HG02642 (cell line): ENCODE results near the gene CRYAB.
A peak's percentile ranks its signal among the peaks of the same experiment; 100 is the strongest.
"Not testable (repeated sequence)": the region's sequence is repeated elsewhere in the genome, so short reads cannot be mapped to it uniquely, and the experiment has no call there.

ENCODE experiments used
- ATAC-seq: cut with Tn5 transposase; IDR thresholded peaks from one replicate; pipeline ENCODE4 v1.9.1; 2021; ENCODE audit warnings: mild to moderate bottlenecking; ENCODE audit not compliant: unreplicated experiment, poor library complexity

CRYAB gene

DNA sequence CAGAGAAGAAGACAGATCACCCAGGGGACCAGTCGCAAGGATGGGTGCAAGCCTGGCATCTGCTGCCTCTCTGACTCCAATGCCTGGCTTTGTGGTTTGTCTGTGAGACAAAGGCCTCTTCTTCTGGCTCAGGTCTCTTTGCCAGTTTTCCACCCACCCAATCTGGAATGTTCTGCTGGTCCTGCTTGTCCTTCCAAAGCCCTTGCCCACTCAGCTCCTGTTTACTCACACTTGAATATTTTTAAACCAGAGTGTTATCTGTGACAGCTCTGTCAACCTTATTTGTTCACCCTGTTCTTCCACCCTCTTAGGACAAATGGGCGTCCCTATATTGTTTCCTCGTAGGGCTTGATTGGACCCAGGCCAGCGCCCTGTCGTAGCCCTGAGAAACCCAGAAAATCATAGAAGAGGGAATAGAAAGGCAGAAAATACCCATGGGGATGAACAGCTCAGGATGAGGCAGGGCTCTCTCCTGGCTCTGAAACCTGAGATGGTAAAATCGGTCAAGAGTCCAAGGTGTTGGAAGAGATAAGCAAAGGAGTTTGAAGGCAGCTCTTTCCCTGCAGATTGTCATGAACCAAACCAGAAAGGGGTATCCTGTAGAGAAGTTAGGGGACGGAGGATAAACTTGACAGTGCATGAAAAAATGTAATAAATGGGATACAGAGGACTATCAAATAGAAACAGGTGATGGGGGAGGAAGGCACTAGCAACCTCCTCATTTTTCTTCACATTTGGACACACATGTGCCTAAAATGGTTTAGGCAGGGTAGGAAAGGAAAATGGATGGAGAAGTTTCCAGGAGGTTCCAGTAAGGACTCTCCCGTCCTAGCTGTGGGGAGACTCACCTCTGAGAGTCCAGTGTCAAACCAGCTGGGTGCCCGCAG lies 651 bp downstream of the CRYAB start:
- ATAC-seq: no peak

DNA sequence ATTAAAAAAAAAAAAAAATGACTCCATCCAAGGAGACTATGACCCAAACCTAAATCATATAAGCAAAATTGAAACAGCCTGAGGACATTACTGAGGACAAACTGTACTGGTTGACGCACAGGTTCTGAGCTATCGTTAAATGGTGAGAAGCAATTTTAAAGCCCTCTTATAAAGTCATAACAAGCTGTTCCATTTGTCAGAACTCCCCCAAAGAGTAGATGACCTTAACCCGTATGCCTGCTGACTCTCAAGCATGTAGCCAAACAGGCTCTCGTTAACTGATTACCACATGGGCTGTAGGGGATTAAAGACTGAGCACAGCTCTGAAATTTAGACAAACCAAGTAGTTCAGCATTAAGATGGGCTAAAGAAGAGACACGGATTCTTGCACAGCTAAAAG lies 2.2 kb downstream of the CRYAB start:
- no peak for ATAC-seq

DNA sequence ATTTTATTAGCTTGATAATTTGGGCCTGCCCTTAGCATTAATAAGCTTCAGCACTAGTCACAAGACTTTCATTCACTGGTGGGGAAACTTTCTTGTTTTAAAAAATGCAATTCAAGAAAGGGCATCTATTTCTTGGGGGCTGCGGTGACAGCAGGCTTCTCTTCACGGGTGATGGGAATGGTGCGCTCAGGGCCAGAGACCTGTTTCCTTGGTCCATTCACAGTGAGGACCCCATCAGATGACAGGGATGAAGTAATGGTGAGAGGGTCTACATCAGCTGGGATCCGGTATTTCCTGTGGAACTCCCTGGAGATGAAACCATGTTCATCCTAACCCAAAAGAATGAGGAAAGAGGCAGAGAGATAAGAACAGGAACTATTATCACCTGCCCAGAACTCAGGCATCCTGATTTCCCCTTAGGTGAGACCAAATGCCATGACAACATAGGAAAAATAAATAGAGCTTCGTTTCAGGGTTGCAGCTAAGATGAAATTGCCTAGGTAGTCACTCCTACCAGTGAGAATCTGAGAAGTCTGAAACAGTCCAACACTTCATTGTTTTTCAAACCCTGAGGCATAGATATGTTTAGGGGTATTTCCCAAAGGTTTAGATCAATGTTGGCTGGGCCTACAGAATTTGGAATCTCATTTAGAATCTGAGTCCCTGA lies 2.8 kb downstream of the CRYAB start:
- no peak for ATAC-seq

DNA sequence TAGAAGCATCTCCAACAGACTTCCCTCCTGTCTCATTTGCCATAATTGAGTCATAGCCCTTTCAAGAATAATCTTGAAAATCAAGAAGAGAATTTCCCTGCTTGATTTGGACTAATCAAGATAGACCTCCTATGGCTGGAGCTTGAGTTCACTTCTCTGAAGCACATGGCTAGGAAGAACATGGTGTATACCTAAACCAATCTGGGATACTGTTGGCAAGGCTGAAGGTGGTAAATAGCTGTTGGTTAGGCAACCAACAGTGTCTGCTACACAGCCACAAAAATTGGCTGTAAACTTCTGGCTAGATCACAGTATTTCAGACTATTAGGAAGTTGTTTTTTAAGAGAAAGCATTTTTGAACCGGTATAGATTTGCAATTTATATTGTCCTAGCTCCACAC lies 4.9 kb downstream of the CRYAB start:
- no peak for ATAC-seq

DNA sequence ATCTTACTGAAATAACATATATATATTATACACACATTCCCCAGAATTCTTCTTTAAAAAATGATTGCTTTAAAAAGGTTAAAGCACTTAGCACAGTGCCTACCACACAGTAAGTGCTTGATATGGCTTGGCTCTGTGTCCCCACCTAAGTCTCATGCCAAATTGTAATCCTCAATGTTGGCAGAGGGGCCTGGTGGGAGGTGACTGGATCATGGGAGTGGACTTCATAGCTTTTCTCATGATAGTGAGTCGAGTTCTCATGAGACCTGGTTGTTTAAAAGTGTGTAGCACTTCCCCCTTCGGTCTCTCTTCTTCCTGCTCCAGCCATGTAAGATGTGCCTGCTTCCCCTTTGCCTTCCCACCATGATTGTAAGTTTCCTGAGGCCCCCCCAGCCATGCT lies 6.2 kb downstream of the CRYAB start:
- no peak for ATAC-seq

DNA sequence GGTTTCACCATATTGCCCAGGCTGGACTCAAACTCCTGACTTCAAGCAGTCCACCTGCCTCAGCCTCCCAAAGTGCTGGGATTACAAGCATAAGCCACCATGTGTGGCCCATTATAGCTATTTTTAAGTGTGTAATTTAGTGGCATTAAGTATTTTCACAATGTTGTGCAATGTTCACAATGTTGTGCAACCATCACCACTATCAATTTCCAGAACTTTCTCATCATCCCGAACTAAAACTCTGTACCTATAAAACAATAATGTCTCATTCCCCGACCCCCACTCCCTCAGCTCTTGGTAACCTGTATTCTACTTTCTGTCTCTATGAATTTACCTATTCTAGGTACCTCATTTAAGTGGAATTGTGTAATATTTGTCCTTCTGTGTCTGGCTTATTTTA lies 24.7 kb downstream of the CRYAB start:
- ATAC-seq: no peak

DNA sequence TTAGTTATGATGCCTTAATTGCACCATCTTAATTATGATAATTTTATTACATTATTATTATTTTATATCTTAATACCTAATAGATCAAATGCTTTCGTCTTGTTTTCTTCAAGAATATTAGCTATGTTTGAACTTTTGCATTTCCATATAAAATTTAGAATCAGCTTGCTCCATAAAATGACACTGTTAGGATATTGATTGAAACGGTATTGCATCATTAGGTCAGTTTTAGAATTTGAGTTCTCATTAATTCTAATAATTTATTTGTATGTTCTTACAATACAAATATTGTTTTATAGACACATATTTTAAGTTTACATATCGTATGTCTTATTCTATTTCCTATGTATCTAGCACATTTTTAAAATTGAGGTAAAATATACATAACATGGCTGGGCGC lies 25.5 kb downstream of the CRYAB start:
- no peak for ATAC-seq

DNA sequence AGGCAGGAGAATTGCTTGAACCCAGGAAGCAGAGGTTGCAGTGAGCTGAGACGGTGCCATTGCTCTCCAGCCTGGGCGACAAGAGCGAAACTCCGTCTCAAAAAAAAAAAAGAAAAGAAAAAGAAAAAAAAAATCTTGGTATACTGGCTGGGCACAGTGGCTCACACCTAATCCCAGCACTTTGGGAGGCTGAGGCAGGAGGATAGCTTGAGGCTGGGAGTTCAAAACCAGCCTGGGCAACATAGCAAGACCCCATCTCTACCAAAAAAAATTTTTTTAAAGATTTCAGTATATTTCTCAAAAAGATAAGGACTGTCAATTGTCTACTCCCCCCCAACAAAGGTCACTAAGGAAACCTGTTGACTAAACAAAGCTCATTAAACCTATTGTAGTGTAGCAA lies 26.5 kb downstream of the CRYAB start:
- ATAC-seq: not testable (repeated sequence)

DNA sequence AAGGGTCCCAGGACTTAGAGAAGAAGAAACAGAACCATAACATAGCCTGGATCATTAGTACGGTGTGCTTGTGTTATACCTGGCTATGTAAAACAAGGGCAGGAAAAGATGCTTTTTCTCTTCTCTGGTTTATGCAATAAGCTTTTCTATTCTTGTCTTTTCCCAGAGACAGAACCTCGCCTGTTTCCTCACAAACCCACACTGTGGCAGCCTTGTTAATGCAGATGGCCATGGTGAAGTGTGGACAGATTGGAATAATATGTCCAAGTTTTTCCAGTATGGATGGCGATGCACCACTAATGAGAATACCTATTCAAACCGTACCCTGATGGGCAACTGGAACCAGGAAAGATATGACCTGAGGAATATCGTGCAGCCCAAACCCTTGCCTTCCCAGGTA lies 29.4 kb downstream of the CRYAB start:
- no peak for ATAC-seq

DNA sequence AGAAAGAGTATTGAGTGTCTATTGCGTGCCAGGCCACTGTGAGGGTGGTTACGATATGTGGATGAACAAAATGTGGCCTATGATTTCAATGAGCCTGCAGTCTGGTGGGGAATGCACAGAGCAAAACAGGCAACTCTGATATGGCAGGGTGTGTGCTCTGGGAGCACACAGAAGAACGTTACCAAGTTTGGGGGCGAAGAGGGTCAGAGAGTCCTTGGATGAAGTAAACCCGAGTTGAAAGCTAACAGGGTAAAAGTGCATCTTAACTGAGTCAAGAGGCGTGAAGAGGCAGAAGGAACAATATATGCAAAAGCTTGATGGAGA lies 32.0 kb downstream of the CRYAB start:
- no peak for ATAC-seq

DNA sequence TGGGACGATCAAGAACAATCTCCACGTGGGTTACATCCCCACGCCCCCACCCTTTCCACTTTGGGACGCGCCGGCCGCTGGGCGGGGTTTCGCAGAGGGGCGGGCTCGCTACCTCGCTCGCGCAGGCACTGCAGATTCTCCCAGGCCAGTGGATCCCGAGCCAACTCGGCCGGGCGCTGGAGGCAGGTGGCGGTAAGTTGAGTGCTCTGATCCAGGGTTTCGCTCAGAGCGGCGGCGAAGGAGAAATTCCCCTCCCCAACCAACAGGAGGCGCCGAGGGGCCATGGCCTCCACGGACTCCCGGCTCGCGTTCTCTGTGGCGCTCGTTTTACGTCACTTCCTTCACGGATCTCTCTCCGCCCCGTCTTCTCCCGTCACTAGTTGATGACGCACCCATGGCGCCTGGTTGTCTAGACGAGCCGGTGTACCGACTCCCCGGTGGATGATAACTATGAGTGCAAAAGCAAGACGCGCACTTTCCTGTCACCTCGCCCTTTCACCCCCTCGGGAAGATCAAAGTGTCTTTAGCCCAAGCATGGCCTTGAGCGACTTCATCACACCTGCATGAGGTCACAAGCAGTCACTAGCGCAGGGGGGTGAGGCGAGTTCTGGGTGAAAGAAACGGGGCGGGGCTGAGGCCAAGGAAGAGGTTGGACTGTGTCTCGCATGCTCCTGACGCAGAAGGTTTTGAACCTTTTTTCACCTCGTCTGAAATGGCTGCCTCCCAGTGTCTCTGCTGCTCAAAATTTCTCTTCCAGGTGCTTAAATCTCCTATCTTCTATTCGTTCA lies 32.5 kb downstream of the CRYAB start, which contains the start of the genes CFAP68 and FDXACB1:
TSS of gene CFAP68 (plus strand) at position 693 of the 788 bp plus-strand sequence. CDS start at position 713, 20 bp downstream.
TSS of gene FDXACB1 (minus strand) at position 317 of the 788 bp plus-strand sequence. CDS start at position 284, 33 bp downstream.
- ATAC-seq: peak; percentile 94

DNA sequence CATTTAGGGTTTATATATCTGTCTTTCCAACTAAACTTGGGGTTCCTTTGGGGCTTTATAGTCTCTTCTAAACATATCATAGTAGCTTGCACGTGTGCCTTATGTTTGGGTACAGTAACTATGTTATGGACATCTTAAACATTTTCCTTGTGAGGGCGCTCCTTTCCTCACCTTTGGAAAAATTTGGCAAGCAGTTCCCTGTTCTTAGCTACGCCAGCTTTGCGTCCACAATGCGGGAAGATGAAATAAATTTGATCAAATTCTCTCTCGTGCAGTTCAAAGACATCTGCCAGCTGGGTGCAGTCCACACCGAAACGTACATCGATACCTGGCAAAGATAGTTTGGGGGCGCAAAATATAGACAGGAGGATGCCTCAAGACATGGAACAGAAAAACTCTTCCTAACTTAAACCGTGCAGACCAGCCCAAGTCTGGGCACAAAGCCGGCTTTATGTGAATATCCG lies 33.2 kb downstream of the CRYAB start:
- ATAC-seq: no peak

DNA sequence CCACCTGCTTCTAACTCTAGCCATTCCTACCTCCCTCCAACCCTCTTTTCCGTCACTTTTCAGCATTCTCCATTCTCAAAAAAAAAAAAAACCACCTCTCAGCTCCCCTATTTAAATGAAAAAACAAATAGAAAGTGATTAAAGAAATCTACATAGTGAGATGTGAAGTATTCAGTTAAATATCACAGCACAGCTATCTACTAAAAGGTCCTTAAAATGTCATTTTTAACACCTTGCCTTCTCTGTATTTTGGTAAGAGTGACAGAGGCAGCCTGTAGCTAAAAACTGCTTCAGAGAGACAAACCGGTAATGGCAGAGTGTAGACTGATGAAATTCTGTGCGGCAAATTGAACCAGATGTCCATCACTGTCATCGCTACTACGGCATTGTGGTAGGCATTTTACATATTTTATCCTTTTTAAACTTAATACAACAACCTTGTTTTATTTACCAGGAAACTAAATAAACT lies 39.8 kb downstream of the CRYAB start:
- ATAC-seq: no peak

DNA sequence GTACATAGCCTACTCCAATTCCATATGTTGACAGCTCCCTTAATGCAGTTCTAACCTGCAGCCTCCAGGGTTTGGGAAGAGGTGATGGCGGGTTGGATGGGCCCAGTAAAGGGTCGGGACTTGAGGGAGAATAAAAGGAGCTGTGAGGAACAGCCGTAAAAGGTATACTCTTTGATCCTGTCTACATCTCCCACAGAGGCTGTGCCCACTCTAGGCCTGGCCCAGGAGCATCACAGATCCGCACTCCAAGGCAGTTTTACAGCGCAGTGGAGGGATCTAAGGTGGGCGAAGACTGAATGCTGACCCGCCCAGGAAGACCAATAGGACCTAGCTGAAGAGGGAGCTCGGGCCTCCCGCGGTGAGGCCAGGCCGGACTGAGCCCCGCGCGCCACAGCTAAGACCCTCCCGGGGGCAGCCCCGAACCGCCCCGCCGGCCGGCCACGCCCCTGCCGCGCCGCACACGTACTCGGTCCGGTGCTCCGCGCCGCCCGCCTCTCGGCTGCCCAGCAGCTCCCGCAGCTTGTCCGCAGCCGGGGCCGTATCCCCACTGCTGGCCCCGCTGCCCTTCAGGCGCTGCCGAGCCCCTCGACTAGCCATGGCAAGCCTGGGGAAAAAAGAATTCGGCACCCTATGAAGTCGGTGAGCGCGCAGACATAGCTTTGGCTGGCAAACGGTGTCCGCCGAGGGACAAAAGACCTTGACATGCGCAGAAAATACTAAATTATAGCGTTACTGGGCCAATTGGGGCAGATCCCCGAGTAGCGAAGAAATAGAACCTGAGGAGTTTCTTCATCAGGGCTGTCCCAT lies 40.5 kb downstream of the CRYAB start, which contains the start of gene ALG9:
TSS of gene ALG9 (minus strand) at position 696 of the 807 bp plus-strand sequence. CDS start at position 597, 99 bp downstream.
- ATAC-seq: peak; percentile 94

DNA sequence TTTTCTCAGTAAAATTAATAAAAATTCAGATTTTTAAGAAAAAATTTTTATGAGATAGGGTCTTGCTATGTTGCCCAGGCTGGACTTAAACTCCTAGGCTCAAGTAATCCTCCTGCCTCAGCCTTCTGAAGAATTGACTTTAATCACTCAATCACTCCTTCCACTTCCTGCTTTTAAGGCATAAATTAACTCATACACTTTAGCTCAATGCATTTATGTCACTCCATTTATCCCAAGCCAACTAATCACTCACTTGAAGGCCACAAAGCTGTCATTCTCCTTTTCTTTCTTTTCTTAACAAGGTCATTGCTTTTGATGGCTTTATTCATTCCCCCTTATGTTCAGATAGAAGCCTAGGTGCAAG lies 41.1 kb downstream of the CRYAB start:
- ATAC-seq: peak; percentile 5

DNA sequence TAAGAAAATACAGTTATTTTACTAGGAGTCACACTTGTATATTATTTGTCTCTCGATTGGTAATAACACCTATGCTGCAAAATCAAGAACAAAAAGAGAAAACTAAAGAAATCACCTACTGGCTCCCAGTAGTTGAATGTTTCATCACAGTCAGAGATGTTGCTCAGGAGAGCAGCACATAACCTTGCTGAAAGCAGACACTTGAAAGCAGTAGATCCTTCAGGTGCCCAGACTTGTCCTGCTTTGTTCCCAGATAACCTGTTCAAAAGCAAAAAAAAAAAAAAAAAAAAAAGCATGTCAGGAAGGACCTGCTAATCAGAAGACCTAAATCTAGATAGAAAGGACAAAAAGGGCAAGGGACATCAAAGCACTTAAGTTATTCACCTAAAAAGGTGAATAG lies 41.5 kb downstream of the CRYAB start:
- ATAC-seq: no peak

DNA sequence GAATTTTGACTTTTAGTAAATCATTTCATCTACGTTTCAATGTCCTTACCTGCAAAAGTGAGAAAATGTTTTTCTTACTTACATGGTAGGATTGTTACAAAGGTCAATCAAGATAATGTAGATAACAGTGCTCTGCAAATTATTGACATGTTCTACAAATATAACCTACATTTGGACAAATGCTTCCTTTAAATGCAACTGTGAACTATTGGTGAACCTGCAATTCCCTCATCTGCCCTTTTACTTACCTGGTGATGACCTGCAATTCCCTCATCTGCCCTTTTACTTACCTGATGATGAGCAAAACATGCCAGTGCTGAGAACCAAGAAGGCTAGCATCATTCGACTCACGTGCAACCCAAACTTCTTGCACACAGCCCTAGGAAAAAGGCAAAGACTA lies 51.3 kb downstream of the CRYAB start:
- no peak for ATAC-seq
